GM21515 (cell line): ENCODE data around the gene ABCC9.
"Not testable (repeated sequence)": the region's sequence is repeated elsewhere in the genome, so short reads cannot be mapped to it uniquely, and the experiment has no call there.

Experiments used
- ATAC-seq: cut with Tn5 transposase; IDR thresholded peaks from one replicate; pipeline ENCODE4 v1.9.1; 2021; ENCODE audit not compliant: unreplicated experiment

Gene ABCC9

DNA sequence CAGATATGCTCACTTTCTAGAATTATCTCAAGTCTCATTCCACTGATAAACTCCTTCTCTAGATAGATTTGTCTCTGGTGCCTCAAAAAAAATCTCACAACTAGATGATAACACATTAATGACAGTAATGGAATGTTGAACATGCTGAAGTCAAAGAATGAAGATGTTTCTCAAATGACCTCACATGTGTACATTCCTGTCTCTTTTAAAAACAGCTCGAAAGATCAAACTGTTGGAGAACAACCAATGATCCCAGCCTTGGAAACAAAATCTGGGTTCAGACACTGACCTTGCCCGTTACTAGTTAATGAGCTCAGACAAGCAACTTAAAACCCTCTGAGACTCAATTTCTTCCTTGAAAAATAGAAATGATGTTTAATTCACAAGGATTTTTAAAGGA, 122.0 kb downstream of the ABCC9 start:
- ATAC-seq, result no peak

GRCh38 chr12:21818627-21819026, 122.6 kb downstream of the ABCC9 start:
- no peak for ATAC-seq

GRCh38 chr12:21815306-21816062, 125.7 kb downstream of the ABCC9 start:
- ATAC-seq, result no peak

GRCh38 chr12:21814814-21815213, 126.4 kb downstream of the ABCC9 start:
- no peak for ATAC-seq

GRCh38 chr12:21814327-21814726, 126.9 kb downstream of the ABCC9 start:
- no peak for ATAC-seq

- ATAC-seq, result no peak
These were observed 127.5 kb downstream of the ABCC9 start for GRCh38 chr12:21813751-21814150.

DNA sequence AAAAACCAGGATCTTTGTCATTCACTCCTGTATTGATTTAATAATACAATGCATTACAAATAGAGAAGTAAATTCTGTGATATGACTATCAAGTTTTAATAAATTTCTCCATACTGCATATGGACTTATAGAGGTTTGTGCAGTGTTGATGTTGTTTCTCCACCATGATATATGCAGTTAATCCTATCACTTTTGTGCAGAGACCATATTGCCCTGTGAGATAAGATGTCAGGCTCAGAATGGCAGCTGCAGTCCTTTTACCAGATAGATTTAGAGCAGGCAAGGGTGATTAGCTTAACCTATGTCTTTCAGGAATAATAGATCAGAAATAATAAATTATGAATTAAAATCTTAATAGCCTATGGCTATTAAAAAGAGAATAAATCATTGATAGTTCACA, 128.1 kb downstream of the ABCC9 start:
- ATAC-seq, result no peak

DNA sequence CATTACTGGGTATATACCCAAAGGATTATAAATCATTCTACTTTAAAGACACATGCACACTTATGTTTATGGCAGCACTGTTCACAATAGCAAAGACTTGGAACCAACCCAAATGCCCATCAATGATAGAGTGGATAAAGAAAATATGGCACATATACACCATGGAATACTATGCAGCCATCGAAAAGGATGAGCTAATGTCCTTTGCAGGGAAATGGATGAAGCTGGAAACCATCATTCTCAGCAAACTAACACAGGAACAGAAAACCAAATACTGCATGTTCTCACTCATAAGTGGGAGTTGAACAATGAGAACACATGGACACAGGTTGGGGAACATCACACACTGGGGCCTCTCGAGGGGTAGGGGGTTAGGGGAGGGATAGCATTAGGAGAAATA, 128.9 kb downstream of the ABCC9 start:
- not testable (repeated sequence) for ATAC-seq

DNA sequence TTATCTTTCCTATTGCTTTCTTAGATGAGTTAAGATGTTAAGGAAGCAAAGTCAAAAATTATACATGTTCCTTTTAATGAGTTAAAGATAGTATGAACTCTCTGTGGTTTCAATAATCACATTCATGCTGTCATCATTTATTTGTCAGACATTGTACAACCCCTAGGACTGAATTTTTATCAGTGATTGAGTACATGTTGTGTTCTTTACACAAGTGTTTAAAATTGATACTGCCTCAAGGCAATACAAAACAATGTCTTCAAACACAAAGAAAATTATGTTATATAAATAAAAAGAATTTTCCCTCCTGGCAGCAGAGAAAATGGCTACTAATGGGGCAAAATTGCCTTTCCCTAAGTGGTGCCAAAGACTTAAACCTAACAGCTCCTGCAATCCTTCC, 132.1 kb downstream of the ABCC9 start:
- ATAC-seq, result no peak

- ATAC-seq, result no peak
These were observed 135.0 kb downstream of the ABCC9 start for GRCh38 chr12:21806255-21806654.

- ATAC-seq, result no peak
These were observed 139.5 kb downstream of the ABCC9 start for GRCh38 chr12:21801522-21802288.

DNA sequence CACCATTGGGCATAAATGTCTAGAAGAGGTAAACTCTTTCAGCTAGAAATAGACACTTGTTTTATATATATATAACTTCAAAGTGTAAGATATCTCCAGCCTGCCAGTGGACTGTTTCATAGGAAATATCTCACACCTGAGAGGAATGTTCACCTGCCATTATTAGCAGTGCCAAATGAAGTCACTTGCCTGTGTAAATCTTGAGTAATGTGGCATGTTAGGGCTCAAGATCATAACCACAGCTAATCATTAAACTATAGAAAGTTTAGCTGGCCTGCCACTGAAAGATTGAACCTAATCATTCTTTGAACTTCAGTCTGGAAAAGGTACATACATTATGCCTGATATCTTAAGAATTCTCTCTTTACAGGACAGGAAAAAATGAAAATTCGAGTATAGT, 141.2 kb downstream of the ABCC9 start:
- no peak for ATAC-seq

DNA sequence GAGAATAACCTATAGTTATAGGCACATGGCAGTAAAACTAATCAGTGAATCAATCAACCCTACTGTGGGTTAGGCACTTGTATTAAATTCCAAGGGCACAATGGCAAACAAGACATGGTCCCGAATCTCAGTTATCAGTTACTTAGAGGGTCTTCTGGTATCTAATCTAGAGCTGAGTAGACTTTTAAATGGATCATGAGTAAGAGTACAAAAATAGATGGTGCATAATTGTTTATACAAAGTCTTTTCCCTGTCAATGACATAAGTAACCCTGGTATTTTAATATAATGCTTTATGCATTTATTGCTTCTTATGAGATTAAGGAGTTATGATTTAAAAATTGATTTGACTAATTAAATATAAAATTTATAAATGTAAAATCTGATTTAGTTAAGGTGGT, 143.7 kb downstream of the ABCC9 start:
- no peak for ATAC-seq

DNA sequence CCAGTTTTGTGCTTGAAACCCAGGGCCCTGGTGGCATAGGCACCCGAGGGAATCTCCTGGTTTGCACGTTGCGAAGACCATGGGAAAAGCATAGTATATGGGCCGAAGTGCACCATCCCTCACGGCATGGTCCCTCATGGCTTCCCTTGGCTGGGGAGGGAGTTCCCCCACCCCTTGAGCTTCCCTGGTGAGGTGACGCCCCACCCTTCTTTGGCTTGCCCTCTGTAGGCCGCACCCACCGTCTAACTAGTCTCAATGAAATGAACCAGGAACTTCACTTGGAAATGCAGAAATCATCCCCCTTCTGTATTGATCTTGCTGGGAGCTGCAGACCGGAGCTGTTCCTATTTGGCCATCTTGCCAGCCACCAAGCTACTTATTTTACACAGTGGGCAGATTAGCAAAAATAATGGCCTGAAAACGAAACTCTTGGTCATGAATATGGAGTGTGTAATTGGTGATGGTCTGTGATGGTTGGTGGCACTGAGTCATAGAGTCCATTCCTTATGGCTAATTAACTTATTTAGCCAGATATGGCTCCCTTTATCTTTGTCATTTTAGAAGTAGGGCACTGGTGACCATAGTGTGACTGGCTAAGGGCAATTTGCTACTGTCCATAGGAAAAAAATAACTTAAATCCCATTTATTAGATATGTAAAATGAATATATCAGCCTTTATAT, 145.4 kb downstream of the ABCC9 start:
- ATAC-seq, result no peak

GRCh38 chr12:21794807-21795595, 146.2 kb downstream of the ABCC9 start:
- ATAC-seq, result not testable (repeated sequence)

DNA sequence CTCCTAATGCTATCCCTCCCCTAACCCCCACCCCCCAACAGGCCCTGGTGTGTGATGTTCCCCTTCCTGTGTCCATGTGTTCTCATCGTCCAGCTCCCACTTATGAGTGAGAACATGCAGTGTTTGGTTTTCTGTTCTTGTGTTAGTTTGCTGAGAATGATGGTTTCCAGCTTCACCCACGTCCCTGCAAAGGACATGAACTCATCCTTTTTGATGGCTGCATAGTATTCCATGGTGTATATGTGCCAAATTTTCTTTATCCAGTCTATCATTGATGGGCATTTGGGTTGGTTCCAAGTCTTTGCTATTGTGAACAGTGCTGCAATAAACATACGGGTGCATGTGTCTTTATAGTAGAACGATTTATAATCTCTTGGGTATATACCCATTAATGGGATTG, 151.5 kb downstream of the ABCC9 start:
- ATAC-seq, result not testable (repeated sequence)

- no peak for ATAC-seq
These were observed 152.9 kb downstream of the ABCC9 start for GRCh38 chr12:21788089-21788983.

GRCh38 chr12:21786041-21786531, 155.1 kb downstream of the ABCC9 start:
- no peak for ATAC-seq

- ATAC-seq, result not testable (repeated sequence)
These were observed 158.5 kb downstream of the ABCC9 start for GRCh38 chr12:21782723-21783122.

- ATAC-seq, result no peak
These were observed 160.4 kb downstream of the ABCC9 start for GRCh38 chr12:21780786-21781185.
